Superior temporal gyrus (tissue), 1 donor: Measurements from ENCODE around the gene C2orf49.

Experiments used
- DNase-seq: peaks from one replicate; pipeline ENCODE4 v3.0.0-alpha.2; 2016; ENCODE audit errors: extremely low spot score

The C2orf49 gene

DNA sequence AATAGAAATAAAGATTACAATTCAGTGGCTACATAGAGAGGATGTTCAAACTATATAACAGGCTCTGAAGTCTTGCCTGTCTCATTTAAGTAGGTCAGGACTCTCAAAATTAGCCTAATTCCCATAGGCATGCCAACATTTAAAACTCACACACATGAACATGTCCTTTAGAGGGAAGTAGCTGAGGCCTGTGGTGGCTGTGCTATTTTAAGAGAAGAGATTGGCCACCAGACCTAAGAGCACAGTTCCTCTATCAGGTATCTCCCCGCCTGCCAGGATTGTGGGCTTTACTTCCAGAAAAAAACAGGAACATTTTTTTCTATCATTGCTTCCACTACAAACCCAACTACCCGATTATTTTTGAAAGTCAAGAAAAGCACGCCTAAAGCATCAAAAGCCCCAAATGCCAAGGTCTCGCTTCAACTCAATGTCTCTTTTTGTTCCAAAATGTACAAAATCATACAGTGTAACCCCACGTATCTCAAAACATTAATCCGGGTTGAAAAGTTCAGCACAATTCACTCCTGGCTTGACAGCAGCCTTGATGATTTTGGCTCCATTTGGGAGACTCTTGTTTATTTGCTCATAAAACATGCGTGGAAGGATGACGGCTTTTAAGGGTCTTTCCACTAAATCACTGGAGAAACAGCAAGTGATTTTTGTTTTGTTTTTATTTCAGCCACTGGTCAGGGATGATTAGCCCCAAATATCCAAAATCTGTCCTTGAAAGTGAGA is 46.3 kb downstream of the C2orf49 start:
- no peak for DNase-seq

DNA sequence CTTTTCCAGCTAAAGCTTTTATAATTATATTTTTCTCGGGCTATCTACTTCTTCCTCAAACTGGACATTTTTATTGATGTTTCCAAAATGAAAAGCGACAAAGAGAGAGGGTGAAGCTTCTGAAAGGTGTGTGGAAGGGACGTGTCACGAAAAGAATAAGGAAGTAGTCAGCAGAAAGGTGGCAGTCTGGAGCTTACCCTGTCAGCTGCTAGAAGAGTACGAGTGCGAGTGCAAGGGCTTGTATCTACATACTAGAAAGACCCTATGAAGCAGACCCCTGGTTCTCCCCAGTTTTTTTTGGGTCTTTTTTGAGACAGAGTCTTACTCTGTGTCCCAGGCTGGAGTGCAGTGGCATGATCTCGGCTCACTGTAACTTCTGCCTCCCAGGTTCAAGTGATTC is 46.9 kb downstream of the C2orf49 start:
- DNase-seq = no peak

DNA sequence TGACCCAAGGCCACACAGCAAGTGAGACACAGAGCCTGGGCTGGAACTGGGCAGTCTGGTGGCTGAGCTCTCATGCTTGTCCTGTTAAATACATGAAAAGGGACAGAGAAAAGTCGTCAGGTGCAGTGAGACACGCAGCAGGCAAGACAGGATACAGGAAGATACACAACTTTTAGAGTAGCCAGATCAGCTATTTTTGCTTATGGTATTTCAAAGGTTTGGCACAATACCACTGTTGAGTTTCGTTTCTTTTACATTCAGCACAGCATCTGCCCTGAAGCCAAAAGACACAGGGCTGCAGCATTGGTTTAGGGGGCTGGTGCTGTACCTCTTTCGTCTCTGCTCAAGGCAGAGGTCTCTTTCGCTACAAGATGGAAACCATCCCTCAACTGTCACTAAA is 47.5 kb downstream of the C2orf49 start:
- DNase-seq = no peak

DNA sequence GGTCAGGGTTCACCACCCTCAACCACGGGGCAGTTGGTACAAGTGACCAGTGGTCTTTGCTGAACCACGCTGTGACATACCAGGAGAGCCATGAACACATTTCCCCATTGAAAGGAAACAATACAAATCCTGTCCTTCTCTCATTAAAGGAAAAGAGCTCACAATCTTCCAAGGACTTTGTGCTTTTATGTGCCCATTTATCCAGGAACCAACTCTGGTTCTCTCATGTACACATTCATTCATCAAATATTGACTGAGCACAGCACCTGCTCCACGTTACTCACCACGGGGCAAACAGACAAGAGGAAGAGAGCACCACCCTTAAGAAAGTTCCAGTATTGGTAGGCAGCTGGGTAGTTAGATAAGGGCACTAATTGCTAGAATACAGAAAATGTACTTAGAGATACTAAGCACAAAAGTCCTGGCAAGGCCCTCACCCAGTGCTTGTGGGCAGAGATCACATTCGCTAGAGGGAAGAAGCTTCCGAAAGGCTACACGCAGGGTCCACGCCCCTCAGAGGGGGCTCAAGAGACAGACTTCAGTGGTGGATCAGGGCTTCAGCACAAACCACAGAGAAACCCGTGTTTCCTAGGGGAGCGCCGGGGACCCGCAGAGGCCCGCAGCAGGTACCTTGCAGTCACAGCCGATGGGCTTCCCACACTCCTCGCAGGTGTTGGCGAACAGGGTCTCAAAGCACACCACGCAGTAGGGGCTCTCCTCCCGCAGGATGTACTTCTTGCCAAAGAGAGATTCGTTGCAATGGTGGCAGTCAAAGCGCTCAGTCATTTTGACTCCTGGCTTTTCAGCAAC is 48.6 kb downstream of the C2orf49 start:
- no peak for DNase-seq

DNA sequence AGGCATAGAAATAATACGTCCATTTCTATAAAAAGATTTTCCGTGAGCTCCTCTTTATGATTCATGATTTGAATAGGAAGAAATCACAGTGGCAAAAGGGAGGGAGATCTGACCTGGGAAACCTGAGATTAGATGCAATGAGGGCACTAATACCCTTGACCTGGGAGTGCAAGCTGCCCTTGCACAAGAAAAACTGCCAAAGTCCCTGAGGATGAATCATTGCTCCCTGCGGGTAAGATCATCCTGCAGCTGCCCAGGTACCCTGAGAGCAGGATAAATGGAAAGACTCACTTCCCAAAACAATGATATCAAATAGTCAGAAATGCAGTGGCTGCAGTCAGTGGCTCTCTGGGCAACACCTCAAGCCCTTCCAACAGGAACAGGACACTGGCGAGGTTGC is 49.9 kb downstream of the C2orf49 start:
- DNase-seq = no peak

DNA sequence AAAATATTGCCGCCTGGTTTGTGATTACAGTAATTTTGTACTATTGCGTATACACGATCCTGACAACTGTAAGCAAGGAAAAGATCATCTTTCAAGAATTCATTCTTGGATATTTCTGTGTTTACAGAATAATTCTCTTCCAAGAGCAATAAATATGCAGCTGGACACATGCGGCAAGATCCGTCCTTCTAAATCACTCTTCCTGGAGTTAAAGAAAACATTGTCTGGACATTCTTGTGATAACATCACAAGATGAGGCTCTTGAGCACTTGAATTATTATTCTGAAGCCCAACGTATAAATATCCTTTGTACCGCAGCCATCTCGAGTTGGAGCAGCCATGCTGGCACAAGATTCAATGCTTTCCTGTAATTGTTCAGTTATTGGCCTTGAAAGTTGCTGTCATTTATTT is 51.6 kb downstream of the C2orf49 start:
- no peak for DNase-seq

DNA sequence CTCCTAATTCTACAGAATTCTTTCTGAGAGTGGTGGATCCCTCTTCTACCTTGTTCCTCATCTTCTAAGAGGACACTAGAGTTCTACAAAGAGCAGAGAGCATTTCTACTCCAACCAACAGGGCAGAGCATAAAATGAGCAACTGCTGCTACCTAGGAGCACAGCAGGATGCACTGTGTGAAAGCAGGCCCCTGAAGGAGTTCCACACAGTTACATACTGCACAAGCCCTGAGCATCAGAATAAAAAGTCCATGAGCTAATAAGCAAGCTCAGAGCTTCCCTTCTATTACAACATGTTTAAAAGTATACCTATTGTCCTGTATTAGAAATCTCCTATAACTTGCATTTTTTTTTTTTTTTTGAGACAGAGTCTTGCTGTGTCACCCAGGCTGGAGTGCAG is 53.1 kb downstream of the C2orf49 start:
- DNase-seq = no peak

DNA sequence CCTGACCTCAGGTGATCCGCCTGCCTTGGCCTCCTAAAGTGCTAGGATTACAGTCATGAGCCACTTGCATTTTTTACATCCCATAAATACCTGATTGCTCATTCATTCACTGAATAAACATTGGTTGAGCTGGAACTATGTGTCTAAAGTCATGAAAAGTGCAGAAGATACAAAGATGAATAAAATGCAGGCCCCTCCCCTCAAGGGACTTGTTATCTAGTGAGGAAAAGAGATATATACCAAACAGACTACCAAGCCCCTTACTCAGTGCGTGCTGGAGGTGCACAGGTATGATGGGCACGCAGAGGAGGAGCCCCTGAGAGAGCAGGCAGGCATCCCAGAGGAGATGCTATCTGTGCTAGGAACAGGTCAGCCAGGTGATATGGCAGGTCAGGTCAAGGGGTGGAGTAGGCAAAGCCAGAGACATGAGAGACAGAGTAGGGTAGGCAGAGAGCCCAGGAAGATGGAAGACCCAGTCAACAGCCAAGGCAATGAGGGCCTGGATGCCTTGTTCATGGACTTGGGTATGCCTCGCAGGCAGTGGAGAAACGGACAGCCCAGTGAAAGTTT is 53.8 kb downstream of the C2orf49 start:
- no peak for DNase-seq

DNA sequence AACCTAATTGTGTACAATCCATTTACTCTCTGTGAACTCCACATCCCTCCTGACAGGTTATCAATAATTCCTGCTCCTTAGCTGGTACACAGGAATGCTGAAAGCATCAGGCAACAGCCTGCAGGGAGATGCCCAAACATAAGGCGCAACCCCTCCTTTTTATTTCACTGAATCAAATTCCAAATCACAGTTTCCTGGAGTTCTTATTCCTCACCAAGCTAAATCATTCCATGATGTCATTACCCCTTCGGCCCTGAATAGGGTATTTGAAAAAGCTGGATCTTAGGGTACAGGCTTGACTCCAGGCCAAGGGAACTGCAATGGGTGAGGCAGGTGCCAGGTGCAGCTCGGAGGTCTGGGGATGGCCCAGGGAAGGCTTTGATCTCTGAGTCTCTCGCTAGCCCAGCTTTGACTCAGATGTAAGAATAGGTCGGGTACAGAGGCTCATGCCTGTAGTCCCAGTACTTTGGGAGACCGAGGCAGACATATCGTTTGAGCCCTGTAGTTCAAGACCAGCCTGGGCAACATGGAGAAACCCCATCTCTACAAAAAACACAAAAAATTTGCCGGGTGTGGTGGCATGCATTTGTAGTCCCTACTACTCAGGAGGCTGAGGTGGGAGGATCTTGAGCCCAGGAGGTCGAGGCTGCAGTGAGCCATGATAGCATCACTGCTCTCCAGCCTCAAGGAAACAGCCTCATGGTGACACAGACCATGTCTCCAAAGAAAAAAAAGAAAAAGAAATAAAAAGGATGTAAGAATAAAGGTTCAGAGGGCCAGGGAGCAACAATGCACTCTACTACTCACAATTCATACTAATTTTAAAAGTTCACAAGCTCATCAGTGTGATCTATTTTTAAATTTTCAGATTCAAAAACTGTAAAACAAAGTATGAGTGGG is 54.7 kb downstream of the C2orf49 start:
- no peak for DNase-seq

DNA sequence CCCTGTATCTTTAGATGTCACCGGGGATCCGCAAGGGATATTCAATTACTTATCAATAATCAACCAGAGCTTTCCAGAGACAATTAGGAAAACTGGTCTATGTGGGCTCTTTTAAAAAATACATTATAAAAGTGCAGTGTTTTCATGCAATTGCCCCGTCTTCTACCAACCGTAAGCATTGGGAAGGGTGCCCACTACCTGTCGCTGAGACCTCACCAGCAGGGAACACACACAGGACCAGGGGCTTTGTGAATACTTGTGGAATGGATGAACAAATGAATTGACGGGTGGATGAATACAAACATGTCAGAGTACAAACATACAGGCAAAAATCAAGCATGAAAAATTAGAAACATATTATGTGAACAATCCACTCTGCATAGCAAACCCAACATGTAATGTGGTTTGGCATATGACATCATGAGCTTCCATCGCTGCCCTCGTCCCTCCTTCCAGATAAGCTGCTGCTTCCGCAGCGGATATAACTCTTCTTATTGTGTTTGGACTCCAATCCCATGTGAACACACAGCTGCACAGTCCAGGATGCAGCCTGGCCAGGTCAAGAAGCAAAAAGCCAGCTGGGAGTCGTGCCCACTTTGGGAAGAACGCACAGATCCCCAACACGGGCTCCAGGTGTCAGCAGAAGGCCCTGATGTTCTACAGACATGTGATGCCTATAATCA is 56.2 kb downstream of the C2orf49 start:
- no peak for DNase-seq

DNA sequence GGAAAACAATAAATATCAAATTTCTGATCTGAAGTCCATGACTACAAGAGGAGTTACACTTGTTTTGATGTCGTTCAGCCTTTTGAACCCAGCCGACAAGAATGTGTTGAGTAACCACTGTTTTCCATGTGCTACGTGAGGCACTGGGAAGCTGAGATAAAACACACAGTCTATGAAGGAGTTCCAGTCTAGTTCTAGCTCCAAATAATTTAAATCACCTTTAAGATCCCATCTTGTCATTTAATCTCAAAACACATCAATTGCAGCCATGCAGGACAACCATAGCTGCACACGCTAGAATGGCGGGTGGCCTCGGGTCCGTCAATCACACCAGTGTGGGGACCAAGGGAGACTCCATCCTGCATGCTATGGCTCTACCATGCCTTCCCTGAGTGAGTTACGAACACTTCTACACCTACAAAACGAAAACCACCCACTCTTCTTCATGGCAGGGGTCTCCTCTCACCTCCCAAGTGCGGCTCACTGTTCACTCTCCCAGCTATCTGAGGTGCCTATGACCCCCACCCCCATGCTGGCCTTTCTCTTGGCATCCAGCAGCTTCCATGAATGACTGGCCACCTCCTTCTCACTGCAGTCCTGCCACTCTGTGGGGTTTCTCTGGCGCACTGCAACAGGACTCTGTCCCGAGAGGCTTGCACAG is 57.7 kb downstream of the C2orf49 start:
- DNase-seq = no peak

DNA sequence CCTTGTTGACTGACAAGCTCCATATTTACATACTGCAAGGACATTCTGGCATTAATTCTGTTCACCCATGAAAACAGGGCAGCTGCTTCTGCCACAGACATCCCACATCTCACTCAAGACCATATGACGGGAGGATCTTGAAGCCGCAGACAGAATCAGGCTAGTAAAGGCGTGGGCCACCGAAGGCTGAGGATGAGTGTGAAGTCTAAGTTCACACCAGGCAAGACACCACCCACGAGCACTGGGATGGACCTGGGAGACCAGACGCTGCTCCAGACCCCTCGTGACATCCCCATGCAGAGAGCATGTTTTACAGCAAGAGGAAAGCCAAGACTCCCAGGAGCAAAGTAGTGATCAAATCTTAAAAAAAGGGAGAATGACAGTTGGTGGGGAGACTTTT is 58.4 kb downstream of the C2orf49 start:
- no peak for DNase-seq

DNA sequence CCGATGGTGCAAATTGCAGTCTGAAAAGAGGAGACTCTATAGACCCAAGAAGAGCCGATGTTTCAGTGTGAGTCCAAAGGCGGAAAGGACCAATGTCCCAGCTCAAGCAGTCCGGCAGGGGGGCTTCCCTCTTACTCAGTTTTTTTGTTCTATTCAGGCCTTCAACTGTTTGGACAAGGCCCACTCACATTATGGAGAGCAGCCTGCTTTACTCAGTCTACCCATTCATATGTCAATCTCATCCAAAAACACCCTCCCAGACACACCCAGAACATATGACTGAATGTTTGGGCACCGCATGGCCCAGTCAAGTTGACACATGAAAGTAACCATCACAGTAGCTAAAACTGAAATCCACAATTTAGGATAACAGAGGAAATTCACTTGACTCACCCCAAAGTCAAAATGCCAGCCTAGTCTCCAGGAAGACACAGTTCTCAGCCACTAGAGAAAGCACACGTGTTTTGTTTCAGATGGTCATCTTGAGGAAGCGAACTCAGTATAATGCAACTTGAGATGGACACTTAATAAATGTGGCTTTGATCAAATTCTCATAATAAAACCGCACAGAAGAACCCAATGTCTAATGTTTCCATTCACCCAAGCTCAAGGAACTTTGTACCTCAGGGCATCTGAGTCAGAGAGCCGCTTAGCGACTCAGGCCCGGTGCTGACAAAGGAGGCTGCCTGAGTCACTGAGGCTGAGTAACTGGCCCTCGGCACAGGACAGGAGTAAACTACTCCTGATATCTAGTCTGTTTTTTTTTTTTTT is 59.1 kb downstream of the C2orf49 start:
- no peak for DNase-seq

DNA sequence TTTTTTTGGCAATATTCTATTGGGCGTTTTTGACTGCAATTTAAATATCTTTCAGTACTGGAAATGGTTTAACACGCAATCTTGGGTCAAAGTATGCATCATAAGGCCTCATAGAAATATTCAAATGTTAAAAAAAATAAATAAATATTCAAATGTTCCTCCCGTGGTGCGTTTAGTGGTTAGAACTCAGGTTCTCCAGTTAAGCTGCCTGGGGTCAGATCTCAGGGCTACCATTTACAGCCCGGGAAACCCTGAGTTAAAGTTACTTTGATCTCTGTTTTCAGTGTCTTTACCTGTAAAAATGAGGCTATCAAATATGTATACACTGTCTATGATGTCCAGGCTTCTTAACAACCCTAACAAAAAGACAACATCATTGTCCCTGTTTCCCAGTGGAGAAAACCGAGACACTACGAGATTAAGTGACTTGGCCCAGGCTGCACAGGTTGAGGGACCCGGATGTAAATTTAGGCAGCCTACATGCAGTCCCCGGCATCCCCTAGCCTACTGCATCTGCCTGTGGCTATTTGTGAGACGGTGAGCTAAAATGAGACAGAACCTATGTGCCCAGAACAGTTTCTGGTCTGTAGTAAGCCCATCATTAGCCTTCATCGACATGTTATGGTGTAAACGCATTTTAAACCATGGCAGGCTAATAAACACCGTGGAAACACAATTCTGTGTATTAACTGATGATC is 59.8 kb downstream of the C2orf49 start:
- no peak for DNase-seq

DNA sequence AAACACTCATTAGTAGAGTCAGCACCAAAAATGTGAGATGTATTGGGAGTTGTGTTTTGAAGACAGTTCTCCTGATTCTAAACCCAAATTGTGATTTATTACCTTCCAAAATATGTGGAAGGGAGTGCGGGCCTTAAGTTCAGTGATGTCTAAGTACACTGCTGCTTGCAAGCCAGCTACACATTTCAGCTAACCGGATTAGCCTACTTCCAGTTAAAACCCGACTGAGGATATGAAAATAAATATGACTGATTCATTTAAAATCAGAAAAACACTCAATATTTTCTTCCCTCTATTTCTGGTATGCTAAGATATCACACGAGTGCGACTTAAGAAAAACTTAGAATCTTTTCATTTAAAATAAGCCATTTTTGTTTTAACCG is 60.6 kb downstream of the C2orf49 start:
- peak; percentile 40 for DNase-seq

DNA sequence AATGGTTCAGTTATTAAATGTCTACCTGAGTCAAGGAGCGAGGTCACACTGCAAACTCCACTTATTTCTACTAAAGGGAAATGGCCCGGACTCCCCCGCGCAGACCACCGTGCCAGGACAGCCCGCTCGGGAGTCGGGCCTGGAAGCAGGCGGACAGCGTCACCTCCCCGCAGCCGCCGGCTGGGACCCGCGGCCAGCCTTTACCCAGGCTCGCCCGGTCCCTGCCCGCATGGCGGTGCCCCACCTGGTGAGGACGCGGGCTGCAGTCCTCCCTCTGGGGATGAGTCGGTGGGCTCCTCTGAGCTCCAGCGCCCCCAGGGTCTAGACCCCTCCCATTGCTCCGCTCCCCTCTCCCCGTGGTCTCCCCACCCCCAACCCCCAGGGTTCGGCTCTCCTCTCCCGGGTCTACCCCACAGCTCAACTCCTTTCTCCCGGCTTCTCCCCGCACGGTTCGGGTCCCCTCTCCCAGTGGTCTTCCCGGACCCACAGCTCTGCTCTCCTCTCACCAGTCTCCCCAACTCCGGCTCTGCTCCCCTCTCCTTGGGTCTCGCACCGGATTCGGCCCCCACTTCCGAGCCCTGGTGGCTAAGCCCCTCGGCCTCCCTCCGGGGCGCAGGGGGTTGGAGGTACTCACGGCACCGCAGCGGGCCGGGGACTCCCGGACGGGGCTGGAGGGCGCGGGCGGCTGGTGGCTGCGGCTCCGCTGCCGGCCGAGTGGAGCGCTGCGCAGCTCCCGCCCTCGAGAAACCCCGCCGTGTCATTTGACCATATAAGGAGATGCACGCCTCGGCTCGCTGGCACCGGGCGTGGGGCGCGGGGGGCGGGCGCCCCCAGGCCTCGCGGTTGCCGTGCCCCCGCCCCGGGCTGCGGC is 61.2 kb downstream of the C2orf49 start, which contains the start of gene FHL2:
TSS of gene FHL2 (minus strand) at position 716 of the 871 bp plus-strand sequence. CDS start 12,535 bp downstream, outside the sequence.
- no peak for DNase-seq
